WERI-Rb-1 (cell line): ENCODE measurements around the gene GNPAT.

ENCODE experiments used
- DNase-seq: peaks from one replicate; pipeline ENCODE4 v3.0.0-alpha.2; 2020
- H3K27ac ChIP-seq: fragments of 250-450 bp; sonication (Bioruptor Pico); 2 replicates; pipeline ENCODE4 v1.5.1; 2020; ENCODE audit warnings: mild to moderate bottlenecking, moderate library complexity
- H3K27me3 ChIP-seq: fragments of 250-450 bp; sonication (Bioruptor Pico); 2 replicates; pipeline ENCODE4 v1.5.1; 2021; ENCODE audit warnings: mild to moderate bottlenecking, low read depth, moderate library complexity; ENCODE audit not compliant: insufficient read depth, severe bottlenecking
- H3K36me3 ChIP-seq: fragments of 250-450 bp; sonication (Bioruptor Pico); 2 replicates; pipeline ENCODE4 v1.5.1; 2020; ENCODE audit warnings: mild to moderate bottlenecking, moderate library complexity
- H3K4me3 ChIP-seq: 2 replicates; pipeline ENCODE4 v1.5.1; 2011; ENCODE audit warnings: low read depth, mild to moderate bottlenecking, control low read depth, low read length
- H3K9me3 ChIP-seq: fragments of 250-450 bp; sonication (Bioruptor Pico); 2 replicates; pipeline ENCODE4 v1.5.1; 2021; ENCODE audit warnings: mild to moderate bottlenecking, moderate library complexity; ENCODE audit not compliant: severe bottlenecking
- CTCF ChIP-seq: IDR thresholded peaks from 2 replicates; pipeline ENCODE4 v1.5.1; 2011; ENCODE audit warnings: low read depth, mild to moderate bottlenecking, control low read depth, inconsistent platforms, low read length

Gene GNPAT

GRCh38 chr1:231310391-231310934, 69.5 kb downstream of the GNPAT start:
- H3K4me3 ChIP-seq: no peak overlapping the region
- H3K27me3 ChIP-seq: no peaks in the 10 kb centered on the region
- no peaks in the 10 kb centered on the region for H3K36me3 ChIP-seq
- TF ChIP-seq CTCF: no peak
- no peak overlapping the region for H3K27ac ChIP-seq
- no peaks in the 10 kb centered on the region for H3K9me3 ChIP-seq
- no peak for DNase-seq

GRCh38 chr1:231311720-231312431, 70.9 kb downstream of the GNPAT start:
- no peaks in the 10 kb centered on the region for H3K27me3 ChIP-seq
- DNase-seq: no peak
- TF ChIP-seq CTCF: no peak

GRCh38 chr1:231312432-231312788, 71.4 kb downstream of the GNPAT start:
- peak; percentile 2 for DNase-seq
- Histone ChIP-seq H3K27ac (no peak overlapping the region), H3K4me3 (no peak overlapping the region), H3K36me3 (no peaks in the 10 kb centered on the region), H3K9me3 (peaks cover 2% of the 10 kb centered on the region), H3K27me3 (no peaks in the 10 kb centered on the region)
- TF ChIP-seq CTCF: no peak

More at GRCh38 chr1:231311720-231312431, 70.9 kb downstream of the GNPAT start:
- H3K27ac ChIP-seq: no peak overlapping the region
- H3K4me3 ChIP-seq: no peak overlapping the region
- no peaks in the 10 kb centered on the region for H3K36me3 ChIP-seq
- no peaks in the 10 kb centered on the region for H3K9me3 ChIP-seq

GRCh38 chr1:231313661-231314060, 72.6 kb downstream of the GNPAT start:
- no peak overlapping the region for H3K4me3 ChIP-seq
- no peak for TF ChIP-seq CTCF
- H3K27ac ChIP-seq: no peak overlapping the region
- peak; percentile 2 for DNase-seq
- H3K9me3 ChIP-seq: peaks cover 5% of the 10 kb centered on the region
- H3K27me3 ChIP-seq: no peaks in the 10 kb centered on the region
- no peaks in the 10 kb centered on the region for H3K36me3 ChIP-seq

GRCh38 chr1:231315887-231316286, 74.9 kb downstream of the GNPAT start:
- Histone ChIP-seq H3K9me3 (peaks cover 5% of the 10 kb centered on the region), H3K27ac (no peak overlapping the region), H3K27me3 (no peaks in the 10 kb centered on the region), H3K36me3 (no peaks in the 10 kb centered on the region), H3K4me3 (no peak overlapping the region)
- peak; percentile 85 for TF ChIP-seq CTCF
- peak; percentile 69 for DNase-seq
